Measurements from ENCODE around the gene COX14.

DNA sequence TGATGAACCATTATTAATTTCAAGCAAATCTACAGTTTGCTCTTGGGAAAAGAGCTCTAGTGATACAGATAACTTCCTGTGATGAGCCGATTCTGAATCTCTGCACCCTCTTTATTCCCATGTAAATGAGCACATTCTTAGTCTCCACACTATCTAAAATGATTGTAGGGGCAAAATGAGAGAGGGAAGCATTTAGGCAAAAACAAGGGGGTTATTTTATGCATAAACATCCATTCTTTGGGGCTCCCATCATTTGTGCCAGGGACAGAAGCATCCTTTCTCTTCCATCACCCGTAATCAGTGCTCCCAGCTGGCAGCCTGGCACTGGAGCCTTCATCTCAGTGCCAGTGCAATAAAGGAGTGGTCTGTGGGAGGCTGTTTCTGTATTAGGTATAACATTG lies 9.9 kb upstream of the COX14 start:
- TF ChIP-seq, protein P1, sequence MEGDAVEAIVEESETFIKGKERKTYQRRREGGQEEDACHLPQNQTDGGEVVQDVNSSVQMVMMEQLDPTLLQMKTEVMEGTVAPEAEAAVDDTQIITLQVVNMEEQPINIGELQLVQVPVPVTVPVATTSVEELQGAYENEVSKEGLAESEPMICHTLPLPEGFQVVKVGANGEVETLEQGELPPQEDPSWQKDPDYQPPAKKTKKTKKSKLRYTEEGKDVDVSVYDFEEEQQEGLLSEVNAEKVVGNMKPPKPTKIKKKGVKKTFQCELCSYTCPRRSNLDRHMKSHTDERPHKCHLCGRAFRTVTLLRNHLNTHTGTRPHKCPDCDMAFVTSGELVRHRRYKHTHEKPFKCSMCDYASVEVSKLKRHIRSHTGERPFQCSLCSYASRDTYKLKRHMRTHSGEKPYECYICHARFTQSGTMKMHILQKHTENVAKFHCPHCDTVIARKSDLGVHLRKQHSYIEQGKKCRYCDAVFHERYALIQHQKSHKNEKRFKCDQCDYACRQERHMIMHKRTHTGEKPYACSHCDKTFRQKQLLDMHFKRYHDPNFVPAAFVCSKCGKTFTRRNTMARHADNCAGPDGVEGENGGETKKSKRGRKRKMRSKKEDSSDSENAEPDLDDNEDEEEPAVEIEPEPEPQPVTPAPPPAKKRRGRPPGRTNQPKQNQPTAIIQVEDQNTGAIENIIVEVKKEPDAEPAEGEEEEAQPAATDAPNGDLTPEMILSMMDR (IDR thresholded peaks at IDR 0.05): no peak
- TF ChIP-seq, protein P2, sequence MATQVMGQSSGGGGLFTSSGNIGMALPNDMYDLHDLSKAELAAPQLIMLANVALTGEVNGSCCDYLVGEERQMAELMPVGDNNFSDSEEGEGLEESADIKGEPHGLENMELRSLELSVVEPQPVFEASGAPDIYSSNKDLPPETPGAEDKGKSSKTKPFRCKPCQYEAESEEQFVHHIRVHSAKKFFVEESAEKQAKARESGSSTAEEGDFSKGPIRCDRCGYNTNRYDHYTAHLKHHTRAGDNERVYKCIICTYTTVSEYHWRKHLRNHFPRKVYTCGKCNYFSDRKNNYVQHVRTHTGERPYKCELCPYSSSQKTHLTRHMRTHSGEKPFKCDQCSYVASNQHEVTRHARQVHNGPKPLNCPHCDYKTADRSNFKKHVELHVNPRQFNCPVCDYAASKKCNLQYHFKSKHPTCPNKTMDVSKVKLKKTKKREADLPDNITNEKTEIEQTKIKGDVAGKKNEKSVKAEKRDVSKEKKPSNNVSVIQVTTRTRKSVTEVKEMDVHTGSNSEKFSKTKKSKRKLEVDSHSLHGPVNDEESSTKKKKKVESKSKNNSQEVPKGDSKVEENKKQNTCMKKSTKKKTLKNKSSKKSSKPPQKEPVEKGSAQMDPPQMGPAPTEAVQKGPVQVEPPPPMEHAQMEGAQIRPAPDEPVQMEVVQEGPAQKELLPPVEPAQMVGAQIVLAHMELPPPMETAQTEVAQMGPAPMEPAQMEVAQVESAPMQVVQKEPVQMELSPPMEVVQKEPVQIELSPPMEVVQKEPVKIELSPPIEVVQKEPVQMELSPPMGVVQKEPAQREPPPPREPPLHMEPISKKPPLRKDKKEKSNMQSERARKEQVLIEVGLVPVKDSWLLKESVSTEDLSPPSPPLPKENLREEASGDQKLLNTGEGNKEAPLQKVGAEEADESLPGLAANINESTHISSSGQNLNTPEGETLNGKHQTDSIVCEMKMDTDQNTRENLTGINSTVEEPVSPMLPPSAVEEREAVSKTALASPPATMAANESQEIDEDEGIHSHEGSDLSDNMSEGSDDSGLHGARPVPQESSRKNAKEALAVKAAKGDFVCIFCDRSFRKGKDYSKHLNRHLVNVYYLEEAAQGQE (IDR thresholded peaks at IDR 0.05; ENCODE audit: insufficient read depth in 1 of 2, low read depth in 2 of 2, low read length in 1 of 2): no peak
